Naive B cell (primary cell): ENCODE results near the gene DBF4. TPM values are rescaled to one million over a fixed set of nuclear protein-coding genes. Genes with fewer than 3 reads are reported as not detected.
"Not testable (repeated sequence)": the region's sequence is repeated elsewhere in the genome, so short reads cannot be mapped to it uniquely, and the experiment has no call there.

Source experiments
- ATAC-seq, 2 donors: fragments of 150-1000 bp; cut with Tn5 transposase; 2 replicates each; pipeline ENCODE4 v1.10.0; 2021; ENCODE audit warnings: low read depth in 2 of 2, mild to moderate bottlenecking in 2 of 2, moderate library complexity in 2 of 2
- DNase-seq: peaks from one replicate; pipeline ENCODE4 v3.0.0; 2022
- H3K27ac Mint-ChIP-seq, 6 donors: one replicate each; pipeline ENCODE4 v1.8.0; 2020 to 2022; ENCODE audit warnings: mild to moderate bottlenecking in 6 of 6, mixed read lengths in 6 of 6, moderate library complexity in 5 of 6, inconsistent platforms in 2 of 6
- H3K27me3 Mint-ChIP-seq, 3 donors: one replicate each; pipeline ENCODE4 v1.8.0; 2021 to 2022; ENCODE audit warnings: mixed read lengths in 3 of 3, mild to moderate bottlenecking in 1 of 3
- H3K36me3 Mint-ChIP-seq, 2 donors: one replicate each; pipeline ENCODE4 v1.8.0; 2020 to 2022; ENCODE audit warnings: mixed read lengths in 2 of 2, inconsistent platforms in 1 of 2, mild to moderate bottlenecking in 1 of 2
- H3K4me1 Mint-ChIP-seq, 3 donors: one replicate each; pipeline ENCODE4 v1.8.0; 2020 to 2022; ENCODE audit warnings: mixed read lengths in 3 of 3, inconsistent platforms in 1 of 3, mild to moderate bottlenecking in 1 of 3, moderate library complexity in 1 of 3
- H3K4me3 Mint-ChIP-seq, 8 donors: one replicate each; pipeline ENCODE4 v1.8.0; 2020 to 2022; ENCODE audit warnings: mild to moderate bottlenecking in 8 of 8, mixed read lengths in 8 of 8, moderate library complexity in 8 of 8, inconsistent platforms in 2 of 8
- H3K9me3 Mint-ChIP-seq, 7 donors: one replicate each; pipeline ENCODE4 v1.8.0; 2020 to 2022; ENCODE audit warnings: mixed read lengths in 7 of 7, mild to moderate bottlenecking in 5 of 7, inconsistent platforms in 2 of 7, moderate library complexity in 1 of 7
- polyA plus RNA-seq, 6 donors: library from polyadenylated mRNA; unstranded; fragments of 300-500 nt; fragmentation: Illumina TruSeq; gene quantifications; one replicate each; pipeline ENCODE4 v1.2.3, GENCODE V29; 2021; ENCODE audit warnings: low read depth in 6 of 6

The DBF4 gene, protein sequence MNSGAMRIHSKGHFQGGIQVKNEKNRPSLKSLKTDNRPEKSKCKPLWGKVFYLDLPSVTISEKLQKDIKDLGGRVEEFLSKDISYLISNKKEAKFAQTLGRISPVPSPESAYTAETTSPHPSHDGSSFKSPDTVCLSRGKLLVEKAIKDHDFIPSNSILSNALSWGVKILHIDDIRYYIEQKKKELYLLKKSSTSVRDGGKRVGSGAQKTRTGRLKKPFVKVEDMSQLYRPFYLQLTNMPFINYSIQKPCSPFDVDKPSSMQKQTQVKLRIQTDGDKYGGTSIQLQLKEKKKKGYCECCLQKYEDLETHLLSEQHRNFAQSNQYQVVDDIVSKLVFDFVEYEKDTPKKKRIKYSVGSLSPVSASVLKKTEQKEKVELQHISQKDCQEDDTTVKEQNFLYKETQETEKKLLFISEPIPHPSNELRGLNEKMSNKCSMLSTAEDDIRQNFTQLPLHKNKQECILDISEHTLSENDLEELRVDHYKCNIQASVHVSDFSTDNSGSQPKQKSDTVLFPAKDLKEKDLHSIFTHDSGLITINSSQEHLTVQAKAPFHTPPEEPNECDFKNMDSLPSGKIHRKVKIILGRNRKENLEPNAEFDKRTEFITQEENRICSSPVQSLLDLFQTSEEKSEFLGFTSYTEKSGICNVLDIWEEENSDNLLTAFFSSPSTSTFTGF
- 10 to 100 TPM; 23.7 to 41.7 (median 37.1) TPM for polyA plus RNA-seq

- DNase-seq, result peak; percentile 98
- H3K27me3 Mint-ChIP-seq, result no peaks in the 10 kb centered on the region
- H3K4me1 Mint-ChIP-seq, result peaks cover 24 to 44% (median 33%) of the 10 kb centered on the region in 3 donors
- peak within 1 kb of the TSS; percentile 95 to 99 (median 98) for H3K4me3 Mint-ChIP-seq
- peak within 1 kb of the TSS; percentile 97 to 99 (median 99) for H3K27ac Mint-ChIP-seq
- H3K9me3 Mint-ChIP-seq, result no peaks in the 10 kb centered on the region
- no peaks in the 10 kb centered on the region for H3K36me3 Mint-ChIP-seq
- ATAC-seq, result peak; percentile 87 to 89
Measured at GRCh38 chr7:87876040-87876868, at the start of gene DBF4, which contains the start of gene SLC25A40. TSS of gene DBF4 (plus strand) at chr7:87876493. CDS start at chr7:87876733, 240 bp downstream. TSS of gene SLC25A40 (minus strand) at chr7:87876360. CDS start at chr7:87858727, 17,633 bp downstream.

- peaks cover 20 to 26% of the 10 kb centered on the region in 2 donors for H3K36me3 Mint-ChIP-seq
- not testable (repeated sequence) for ATAC-seq, H3K4me3 Mint-ChIP-seq, H3K27me3 Mint-ChIP-seq, DNase-seq, H3K4me1 Mint-ChIP-seq, H3K27ac Mint-ChIP-seq
- peaks cover 13 to 58% (median 37%) of the 10 kb centered on the region in 7 donors for H3K9me3 Mint-ChIP-seq
Measured at GRCh38 chr7:87828383-87828782, 47.9 kb upstream of the DBF4 start.

- Mint-ChIP-seq H3K4me3 (no peak overlapping the region), H3K27ac (no peak overlapping the region), H3K36me3 (peaks cover 6 to 13% of the 10 kb centered on the region in 2 donors), H3K4me1 (no peaks in the 10 kb centered on the region), H3K9me3 (peaks cover 3 to 31% (median 13%) of the 10 kb centered on the region in 7 donors), H3K27me3 (no peaks in the 10 kb centered on the region)
- DNase-seq, result no peak
- ATAC-seq, result no peak
Measured at GRCh38 chr7:87831097-87831496, 45.2 kb upstream of the DBF4 start.

- Mint-ChIP-seq H3K4me1 (no peaks in the 10 kb centered on the region), H3K27me3 (no peaks in the 10 kb centered on the region), H3K9me3 (peaks cover 0 to 14% (median 2%) of the 10 kb centered on the region in 7 donors), H3K27ac (peak overlapping the region in 1 of 6 donors; percentile 59), H3K4me3 (no peak overlapping the region), H3K36me3 (peaks cover 0 to 6% of the 10 kb centered on the region in 2 donors)
- ATAC-seq (no peak), DNase-seq (no peak)
Measured at GRCh38 chr7:87833130-87833529, 43.2 kb upstream of the DBF4 start.

GRCh38 chr7:87837597-87837996 is 38.7 kb upstream of the DBF4 start:
- Mint-ChIP-seq H3K4me1 (no peaks in the 10 kb centered on the region), H3K27ac (no peak overlapping the region), H3K9me3 (no peaks in the 10 kb centered on the region), H3K36me3 (peaks cover 0 to 6% of the 10 kb centered on the region in 2 donors), H3K27me3 (no peaks in the 10 kb centered on the region), H3K4me3 (no peak overlapping the region)
- ATAC-seq, result no peak
- DNase-seq, result no peak

- Mint-ChIP-seq H3K4me3 (no peak overlapping the region), H3K27ac (peak overlapping the region in 2 of 6 donors; percentile 17 to 36), H3K27me3 (no peaks in the 10 kb centered on the region), H3K4me1 (peaks cover 5 to 14% (median 6%) of the 10 kb centered on the region in 3 donors), H3K36me3 (peaks cover 6 to 13% of the 10 kb centered on the region in 2 donors), H3K9me3 (no peaks in the 10 kb centered on the region)
- DNase-seq (no peak), ATAC-seq (no peak)
Measured at GRCh38 chr7:87850836-87851593, 25.3 kb upstream of the DBF4 start.

- peak overlapping the region in 1 of 8 donors; percentile 49 for H3K4me3 Mint-ChIP-seq
Measured at GRCh38 chr7:87852306-87852705, 24.0 kb upstream of the DBF4 start.

GRCh38 chr7:87853237-87853864 is 22.9 kb upstream of the DBF4 start:
- Mint-ChIP-seq H3K36me3 (peaks cover 13 to 17% of the 10 kb centered on the region in 2 donors), H3K9me3 (peaks cover 0 to 4% (median 2%) of the 10 kb centered on the region in 7 donors), H3K27me3 (no peaks in the 10 kb centered on the region), H3K4me1 (peaks cover 5 to 14% (median 6%) of the 10 kb centered on the region in 3 donors), H3K4me3 (no peak overlapping the region), H3K27ac (no peak overlapping the region)
- DNase-seq, result no peak
- ATAC-seq, result no peak

More at GRCh38 chr7:87852306-87852705, 24.0 kb upstream of the DBF4 start:
- Mint-ChIP-seq H3K9me3 (no peaks in the 10 kb centered on the region), H3K4me1 (peaks cover 5 to 14% (median 6%) of the 10 kb centered on the region in 3 donors), H3K27me3 (no peaks in the 10 kb centered on the region), H3K36me3 (peaks cover 6 to 10% of the 10 kb centered on the region in 2 donors), H3K27ac (peak overlapping the region in 1 of 6 donors; percentile 71)
- DNase-seq (no peak), ATAC-seq (no peak)

- Mint-ChIP-seq H3K27me3 (no peaks in the 10 kb centered on the region), H3K4me3 (no peak overlapping the region), H3K9me3 (peaks cover 0 to 4% (median 2%) of the 10 kb centered on the region in 7 donors)
Measured at GRCh38 chr7:87858417-87859100, 17.7 kb upstream of the DBF4 start.

GRCh38 chr7:87866089-87866488 is 10.2 kb upstream of the DBF4 start:
- Mint-ChIP-seq H3K27me3 (no peaks in the 10 kb centered on the region), H3K4me1 (peaks cover 7 to 12% (median 7%) of the 10 kb centered on the region in 3 donors), H3K36me3 (peaks cover 24 to 36% of the 10 kb centered on the region in 2 donors), H3K9me3 (peaks cover 6 to 24% (median 22%) of the 10 kb centered on the region in 7 donors), H3K27ac (peak overlapping the region in 1 of 6 donors; percentile 56), H3K4me3 (no peak overlapping the region)
- DNase-seq (no peak), ATAC-seq (no peak)

More at GRCh38 chr7:87858417-87859100, 17.7 kb upstream of the DBF4 start:
- ATAC-seq (no peak), DNase-seq (no peak)
- Mint-ChIP-seq H3K4me1 (peaks cover 6 to 7% (median 7%) of the 10 kb centered on the region in 3 donors), H3K27ac (peak overlapping the region in 5 of 6 donors; percentile 37 to 75 (median 41)), H3K36me3 (peaks cover 12 to 24% of the 10 kb centered on the region in 2 donors)

GRCh38 chr7:87866533-87866932 is 9.8 kb upstream of the DBF4 start:
- not testable (repeated sequence) for H3K4me3 Mint-ChIP-seq, DNase-seq, ATAC-seq, H3K27me3 Mint-ChIP-seq
- Mint-ChIP-seq H3K36me3 (peaks cover 24 to 38% of the 10 kb centered on the region in 2 donors), H3K4me1 (peaks cover 7 to 12% (median 7%) of the 10 kb centered on the region in 3 donors), H3K27ac (peak overlapping the region in 3 of 6 donors; percentile 8 to 56 (median 19)), H3K9me3 (peaks cover 6 to 24% (median 22%) of the 10 kb centered on the region in 7 donors)
